GM12873 (cell line): Measurements from ENCODE around the gene ASB6.

Experiments used
- CTCF ChIP-seq: IDR thresholded peaks from 2 replicates; pipeline ENCODE4 v1.5.1; 2012; ENCODE audit warnings: low read depth, mild to moderate bottlenecking, moderate library complexity, low read length, control low read depth; ENCODE audit not compliant: insufficient read depth; ENCODE audit errors: missing control alignments

Gene ASB6

GRCh38 chr9:129640871-129641749 is 841 bp downstream of the ASB6 start:
- TF ChIP-seq CTCF, result no peak

- no peak for TF ChIP-seq CTCF
Observed at GRCh38 chr9:129640086-129640870, 1.7 kb downstream of the ASB6 start.

GRCh38 chr9:129639756-129640085 is 2.2 kb downstream of the ASB6 start:
- no peak for TF ChIP-seq CTCF

GRCh38 chr9:129639034-129639630 is 2.8 kb downstream of the ASB6 start:
- TF ChIP-seq CTCF, result no peak

GRCh38 chr9:129637673-129638439 is 4.1 kb downstream of the ASB6 start:
- no peak for TF ChIP-seq CTCF

GRCh38 chr9:129637102-129637501 is 4.8 kb downstream of the ASB6 start:
- no peak for TF ChIP-seq CTCF
